ENCODE results near the gene GRK7.
A peak's percentile ranks its signal among the peaks of the same experiment; 100 is the strongest.
"Not testable (repeated sequence)": the region's sequence is repeated elsewhere in the genome, so short reads cannot be mapped to it uniquely, and the experiment has no call there.

GRK7 gene

DNA sequence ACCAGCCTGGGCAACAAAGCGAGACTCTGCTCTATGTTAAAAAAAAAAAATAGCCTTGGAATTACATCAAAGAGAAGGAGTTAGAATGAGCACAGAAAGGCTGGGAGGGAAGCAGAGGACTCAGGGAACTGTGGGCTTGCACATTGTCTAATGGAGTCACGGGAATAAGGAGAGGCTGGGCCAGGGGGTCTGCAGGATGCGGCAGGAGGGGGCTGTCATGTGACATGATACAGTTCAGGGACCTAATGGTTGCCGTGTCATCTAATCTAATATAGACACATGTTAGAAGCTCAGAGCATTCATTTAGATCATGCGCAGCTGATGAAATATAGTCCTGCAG is 32.5 kb downstream of the GRK7 start:
- DNase-seq: no peak

DNA sequence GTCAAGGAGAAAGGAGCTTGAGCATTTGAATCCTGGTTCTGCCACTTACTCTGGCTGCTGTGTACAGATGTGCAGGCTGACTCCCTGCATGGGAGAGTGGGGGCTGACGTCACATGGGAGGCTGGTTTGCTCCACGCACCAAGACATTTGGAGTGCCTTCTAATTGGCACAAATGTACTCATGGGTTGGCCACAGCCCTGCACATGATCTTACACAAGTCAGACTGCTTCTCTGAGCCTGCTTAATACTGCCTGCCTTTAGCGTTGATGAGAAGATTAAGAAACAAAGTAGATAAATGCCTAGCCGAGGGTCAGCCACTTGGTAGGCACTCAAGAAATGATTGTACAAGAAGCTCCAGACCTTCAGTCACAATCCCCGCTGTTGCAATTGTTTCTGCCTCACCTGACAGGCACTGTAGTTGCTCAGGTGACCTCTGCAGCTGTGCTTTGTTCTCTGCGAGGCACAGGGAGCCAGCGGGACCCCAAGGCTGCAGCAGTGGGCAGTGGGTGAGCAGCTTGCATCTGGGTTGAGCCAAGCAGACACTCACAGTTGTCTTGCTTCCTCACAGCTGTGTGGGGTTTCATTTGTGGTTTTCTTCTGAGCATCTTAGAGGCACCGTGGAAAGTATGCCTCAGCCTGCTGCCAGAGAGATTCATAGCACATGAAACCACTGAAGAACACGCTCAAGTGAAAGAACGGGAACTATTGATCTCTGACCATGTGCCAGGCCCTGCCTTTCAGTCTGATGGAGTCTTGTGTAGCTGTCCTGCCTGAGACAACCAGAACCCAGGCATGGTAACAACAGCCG is 33.1 kb downstream of the GRK7 start:
- DNase-seq: peak in 1 of 51 donors; percentile 5

GRCh38 chr3:141796889-141797781 is 33.9 kb downstream of the GRK7 start:
- DNase-seq: peak in 7 of 51 donors; percentile 13 to 33 (median 21)

DNA sequence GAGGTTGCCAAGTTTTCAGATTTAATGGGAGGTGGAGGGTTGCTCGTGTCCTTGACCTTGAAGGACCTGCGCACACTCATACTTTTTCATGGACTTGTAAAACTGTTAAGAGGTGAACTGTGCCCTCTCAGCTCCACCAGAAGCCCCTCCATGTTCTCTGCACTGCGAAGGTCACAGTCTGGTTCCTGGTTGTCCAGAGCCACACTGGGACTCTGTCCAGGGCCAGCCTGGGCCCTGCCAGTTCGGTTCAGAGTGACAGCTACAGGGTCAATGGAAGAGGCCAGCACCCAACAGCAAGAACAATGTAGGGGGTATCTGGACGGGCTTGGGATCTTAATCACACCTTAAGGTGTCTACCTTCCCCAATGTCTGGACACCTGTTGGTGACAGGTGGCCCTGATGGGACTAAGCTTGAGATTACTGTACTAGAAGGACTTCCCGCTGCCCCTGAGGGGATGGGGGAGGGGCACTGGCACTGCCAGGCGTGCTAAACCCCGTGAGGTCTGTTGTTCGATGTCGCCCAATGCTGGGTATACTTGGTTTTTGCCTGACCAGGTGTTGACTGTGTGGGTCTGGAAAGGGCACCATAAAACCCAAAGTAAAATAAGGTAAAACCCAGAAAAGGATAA is 34.7 kb downstream of the GRK7 start:
- no peak for DNase-seq

DNA sequence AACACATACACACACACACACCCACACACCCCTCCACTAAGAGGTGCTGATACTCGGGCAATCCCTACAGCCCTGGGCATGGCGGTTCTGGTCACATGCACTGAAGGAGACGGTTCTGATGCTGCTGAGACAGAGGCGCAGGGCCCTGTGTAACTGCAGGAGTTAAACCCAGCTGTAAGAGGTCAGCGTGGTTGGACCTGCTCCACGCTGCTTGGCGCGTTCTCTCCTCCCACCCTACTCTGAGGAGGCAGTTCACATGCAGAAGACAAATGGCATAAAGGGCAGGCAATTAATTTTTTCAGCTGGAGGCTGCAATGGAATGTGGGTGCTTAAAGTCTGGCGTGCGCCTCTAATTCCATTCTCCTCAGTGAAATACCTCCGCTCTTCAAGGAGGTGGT is 35.2 kb downstream of the GRK7 start:
- no peak for DNase-seq

DNA sequence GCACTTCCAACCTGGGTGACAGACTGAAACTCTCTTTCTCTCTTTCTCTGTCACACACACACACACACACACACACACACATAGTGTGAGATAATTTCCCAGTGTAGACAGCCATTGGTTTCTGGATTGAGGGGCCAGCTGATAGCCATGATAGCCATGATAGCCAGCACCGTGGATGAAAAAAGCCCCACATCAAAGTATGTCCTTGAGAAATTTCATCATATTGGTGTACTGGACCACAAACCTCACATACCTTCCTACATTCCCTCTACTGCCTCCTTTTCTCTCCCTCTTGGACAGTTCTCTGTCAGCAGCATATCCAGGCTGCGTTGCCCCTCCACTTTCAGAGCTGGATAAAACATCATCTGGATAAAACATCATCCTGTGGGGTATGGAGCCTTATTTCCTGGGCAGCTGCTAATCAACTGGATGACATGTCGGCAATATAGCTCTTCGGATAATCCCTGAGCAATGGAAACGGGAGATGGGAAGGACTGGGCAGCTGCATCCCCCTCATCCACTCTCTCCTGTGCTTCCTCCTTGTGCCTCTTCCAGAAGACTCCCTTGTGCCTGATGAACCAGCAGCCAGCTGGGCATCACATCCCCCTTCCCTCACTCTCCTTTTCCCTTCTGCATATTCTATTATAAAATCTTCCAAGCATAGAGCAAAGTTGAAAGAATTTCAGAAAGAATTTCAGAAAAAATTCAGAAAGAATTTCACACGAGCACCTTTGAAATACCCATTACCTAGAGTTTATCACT is 39.3 kb downstream of the GRK7 start:
- no peak for DNase-seq

DNA sequence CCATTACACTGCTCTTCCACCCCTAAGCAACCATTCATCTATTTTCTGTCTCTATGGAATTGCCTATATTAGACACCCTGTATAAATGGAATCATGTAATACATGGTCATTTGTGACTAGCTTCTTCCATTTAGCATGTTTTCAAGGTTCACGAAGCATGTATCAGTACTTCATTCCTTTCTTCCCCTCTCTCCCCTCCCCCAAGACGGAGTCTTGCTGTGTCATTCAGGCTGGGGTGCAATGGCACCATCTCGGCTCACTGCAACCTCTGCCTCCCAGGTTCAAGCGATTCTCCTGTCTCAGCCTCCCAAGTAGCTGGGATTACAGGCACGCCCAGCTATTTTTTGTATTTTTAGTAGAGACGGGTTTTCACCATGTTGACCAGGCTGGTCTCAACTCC is 40.3 kb downstream of the GRK7 start:
- DNase-seq: not testable (repeated sequence)

- no peak for DNase-seq
Observed at GRCh38 chr3:141804447-141804777, 41.2 kb downstream of the GRK7 start.

GRCh38 chr3:141804778-141805639 is 41.8 kb downstream of the GRK7 start:
- DNase-seq: no peak

GRCh38 chr3:141807277-141808033 is 44.2 kb downstream of the GRK7 start:
- DNase-seq: no peak

GRCh38 chr3:141808586-141808985 is 45.4 kb downstream of the GRK7 start:
- no peak for DNase-seq

GRCh38 chr3:141810161-141810560 is 47.0 kb downstream of the GRK7 start:
- DNase-seq: no peak

DNA sequence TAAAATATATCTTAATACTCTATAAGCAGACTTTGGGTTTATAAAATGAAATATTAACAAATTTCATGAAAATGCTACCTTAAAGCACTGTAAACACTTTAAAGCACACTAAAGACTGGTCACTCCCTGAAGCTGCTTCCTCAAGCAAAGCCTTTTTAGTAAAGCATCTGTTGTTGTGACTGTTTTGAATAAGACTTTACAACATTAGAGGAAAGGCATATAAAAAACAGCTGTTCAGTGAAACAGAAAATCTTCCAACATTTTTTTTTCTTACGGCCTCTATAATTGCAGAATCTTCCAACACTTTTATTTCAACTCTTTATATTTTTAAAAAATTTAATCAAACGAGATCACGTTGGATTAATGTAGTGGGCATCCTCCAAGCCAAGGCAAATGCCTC is 48.1 kb downstream of the GRK7 start:
- no peak for DNase-seq

- DNase-seq: no peak
Observed at GRCh38 chr3:141812084-141812483, 48.9 kb downstream of the GRK7 start.

DNA sequence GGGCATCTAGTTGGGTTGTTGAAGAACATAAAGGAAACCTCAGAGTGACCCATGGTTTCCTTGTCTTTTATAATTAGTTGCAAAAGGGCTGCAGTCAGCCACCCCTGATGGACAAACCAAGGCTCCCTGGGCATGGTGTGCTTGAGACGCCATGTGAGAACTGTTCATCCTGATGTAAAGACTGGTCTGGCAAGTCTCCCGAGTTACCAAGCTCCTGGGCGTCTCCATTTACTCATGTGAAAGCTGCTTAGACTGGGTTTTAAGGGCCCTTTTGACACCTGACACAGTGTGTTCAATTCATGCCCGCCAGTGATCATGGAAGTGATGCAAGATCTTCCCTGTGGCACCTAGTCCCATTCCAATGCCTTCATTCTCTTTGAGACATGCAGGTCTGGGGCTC is 49.4 kb downstream of the GRK7 start:
- no peak for DNase-seq
